NCI-H748 (cell line): Measurements from ENCODE around the gene MAML2.

ENCODE experiments used
- DNase-seq: peaks from one replicate; lab custom pipeline; 2025; ENCODE audit not compliant: unreplicated experiment; lab: John Stamatoyannopoulos, UW

MAML2 gene

DNA sequence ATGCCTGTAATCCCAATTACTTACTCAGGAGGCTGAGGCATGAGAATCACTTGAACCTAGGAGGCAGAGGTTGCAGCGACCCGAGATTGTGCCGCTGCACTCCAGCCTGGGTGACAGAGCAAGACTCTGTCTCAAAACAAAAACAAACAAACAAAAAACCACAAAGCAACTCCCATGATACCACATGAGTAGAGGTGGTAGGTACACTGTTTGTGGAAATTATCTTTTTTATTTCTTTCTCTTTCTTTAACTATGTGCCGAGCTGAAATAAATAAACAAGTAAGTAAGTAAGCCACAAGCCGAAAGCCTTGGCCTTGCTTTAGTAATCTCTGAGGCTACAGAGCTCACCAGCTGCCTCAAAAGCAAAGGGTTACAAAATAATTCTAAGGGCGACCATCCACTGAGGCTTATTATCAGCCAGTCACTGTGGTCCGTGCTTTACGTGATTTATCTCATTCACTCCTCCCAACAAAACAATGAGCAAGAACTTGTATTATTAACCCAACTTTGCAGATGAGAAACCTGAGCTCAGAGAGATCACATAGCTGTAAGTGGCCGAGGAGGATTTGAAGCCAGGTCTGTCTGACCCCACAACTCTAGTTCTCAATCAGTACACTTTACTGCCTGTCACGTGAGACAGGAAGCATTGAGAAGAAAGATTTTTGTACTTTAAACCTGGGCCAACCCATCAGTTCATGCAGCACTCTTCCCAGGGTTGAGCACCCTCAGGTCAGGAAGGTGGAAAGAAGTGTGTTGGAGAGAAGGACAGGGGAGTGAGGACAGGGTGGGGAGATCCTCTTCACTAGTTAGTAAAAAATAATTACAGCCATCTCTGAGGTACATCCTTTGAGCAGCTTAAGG lies 349.3 kb downstream of the MAML2 start:
- DNase-seq, result no peak

DNA sequence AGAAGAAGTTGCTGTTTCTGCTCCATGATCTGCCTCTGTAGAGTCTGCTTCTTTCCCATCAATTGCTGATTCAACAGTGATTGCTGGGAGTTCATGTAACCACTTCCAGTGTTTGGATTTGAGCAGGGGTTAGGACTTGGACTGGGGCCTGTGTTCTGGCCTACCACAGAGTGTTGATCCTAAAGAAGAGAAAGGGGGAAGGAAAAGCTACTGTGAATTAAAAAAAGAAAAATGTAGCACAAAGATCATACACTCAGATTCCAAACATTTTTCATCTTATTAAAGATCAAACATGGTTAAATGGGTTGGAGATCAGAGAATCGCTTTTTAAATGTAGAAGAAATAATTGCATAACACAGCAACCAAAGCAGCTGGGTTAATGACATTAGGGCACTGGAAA lies 351.4 kb downstream of the MAML2 start:
- no peak for DNase-seq

DNA sequence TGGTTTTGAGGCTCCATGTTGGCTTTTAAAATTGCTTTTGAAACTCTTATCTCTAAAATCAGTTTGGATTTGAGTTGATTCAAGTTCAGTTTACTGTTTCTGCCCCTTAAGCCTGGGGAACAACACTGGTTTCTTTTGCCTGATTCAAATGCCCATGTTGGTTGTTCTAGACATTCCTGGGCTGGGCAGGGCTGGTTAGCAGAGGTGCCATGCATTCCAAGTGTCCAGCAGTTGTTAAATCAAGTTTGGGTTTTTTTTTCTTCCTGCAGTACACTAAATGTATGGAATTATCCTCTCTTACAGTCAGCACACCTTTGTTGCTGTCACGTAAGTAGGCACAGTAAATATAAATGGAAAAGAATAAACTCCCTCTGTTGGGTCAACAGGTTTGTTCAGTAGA lies 351.9 kb downstream of the MAML2 start:
- no peak for DNase-seq

DNA sequence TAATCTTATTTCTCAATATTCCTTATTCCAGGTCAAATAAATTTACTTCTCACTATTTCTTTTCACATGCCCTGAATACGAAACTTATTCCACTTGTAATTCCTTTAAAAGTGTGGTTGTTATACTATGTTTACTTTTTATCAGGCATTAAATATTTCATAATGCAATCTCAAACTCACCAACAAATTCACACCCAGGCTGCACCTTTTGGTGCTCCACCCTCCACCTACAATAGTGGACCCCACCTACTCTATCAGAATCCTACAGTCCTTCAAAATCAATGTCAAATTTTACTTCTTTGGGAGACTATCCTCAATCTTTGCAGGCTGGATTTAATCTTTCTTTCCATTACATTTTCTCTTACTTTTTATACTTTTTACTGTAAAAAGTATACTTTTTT lies 353.2 kb downstream of the MAML2 start:
- DNase-seq, result no peak

DNA sequence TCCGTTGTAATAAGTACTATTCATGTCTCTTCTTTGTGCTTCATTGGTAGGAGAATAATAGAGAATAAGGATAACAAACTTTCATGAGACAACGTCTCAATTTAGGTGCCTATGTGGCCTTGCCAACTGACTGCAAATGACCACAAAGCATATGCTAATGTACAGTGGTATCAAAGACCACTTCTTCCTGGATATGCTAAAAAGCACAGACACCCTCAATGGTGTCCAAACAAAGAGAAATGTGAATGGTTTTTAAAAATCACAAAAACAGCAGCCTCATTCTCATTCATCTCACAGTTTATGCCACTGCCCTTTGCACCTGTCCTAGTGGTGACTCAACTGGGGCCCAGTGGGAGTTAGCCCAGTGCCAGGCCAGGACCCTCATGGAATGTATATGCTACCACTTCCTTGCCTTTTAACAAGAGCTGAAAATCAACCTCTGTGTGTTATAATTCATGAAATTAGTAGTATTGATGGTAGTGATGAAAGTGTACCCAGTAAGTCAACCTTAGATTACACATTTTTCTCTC lies 353.9 kb downstream of the MAML2 start:
- DNase-seq, result no peak

DNA sequence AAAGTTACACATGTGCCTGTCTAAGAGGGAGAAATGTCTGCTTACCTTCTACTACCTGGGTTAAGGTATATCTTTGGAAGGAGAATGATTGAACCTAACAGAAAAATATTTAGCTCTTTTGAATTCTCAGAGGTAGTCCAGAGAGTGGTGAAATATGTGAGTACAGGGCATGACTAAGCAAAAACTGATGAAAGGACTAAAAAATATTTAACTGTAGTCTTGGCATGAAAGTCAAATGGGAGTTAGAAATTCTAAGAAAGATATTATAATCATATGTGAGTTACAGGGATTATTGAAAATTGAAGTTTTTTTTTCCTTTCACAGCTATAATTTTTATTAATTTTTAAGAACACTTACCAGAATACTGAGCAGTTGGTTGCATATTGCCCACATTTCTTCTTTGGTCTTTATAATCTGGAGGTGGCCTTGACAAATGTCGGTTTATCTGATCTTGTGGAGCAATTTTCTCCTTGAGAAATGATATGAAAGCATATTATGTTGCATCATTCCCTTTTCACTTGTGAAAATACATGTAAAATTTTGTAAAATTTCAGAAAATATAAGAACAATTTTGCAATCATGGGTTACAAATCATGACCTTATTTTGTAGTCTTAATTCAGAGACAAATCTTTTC lies 357.7 kb downstream of the MAML2 start:
- DNase-seq, result no peak

DNA sequence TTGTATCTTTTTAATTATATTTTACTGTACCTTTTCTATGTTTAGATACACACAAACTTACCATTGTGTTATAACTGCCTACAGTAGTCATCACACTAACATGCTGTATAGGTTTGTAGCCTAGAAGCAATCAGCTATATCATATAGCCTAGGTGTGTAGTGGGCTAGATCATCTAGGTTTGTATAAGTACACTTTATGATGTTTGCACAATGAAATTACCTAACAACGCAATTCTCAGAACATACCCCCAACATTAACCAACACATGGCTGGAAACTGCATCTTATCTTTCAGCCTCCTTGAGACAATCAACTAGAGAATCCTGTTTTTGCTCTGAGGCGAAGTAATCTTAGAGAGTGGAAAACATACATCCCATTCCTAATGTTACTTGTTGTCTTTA lies 358.9 kb downstream of the MAML2 start:
- no peak for DNase-seq

DNA sequence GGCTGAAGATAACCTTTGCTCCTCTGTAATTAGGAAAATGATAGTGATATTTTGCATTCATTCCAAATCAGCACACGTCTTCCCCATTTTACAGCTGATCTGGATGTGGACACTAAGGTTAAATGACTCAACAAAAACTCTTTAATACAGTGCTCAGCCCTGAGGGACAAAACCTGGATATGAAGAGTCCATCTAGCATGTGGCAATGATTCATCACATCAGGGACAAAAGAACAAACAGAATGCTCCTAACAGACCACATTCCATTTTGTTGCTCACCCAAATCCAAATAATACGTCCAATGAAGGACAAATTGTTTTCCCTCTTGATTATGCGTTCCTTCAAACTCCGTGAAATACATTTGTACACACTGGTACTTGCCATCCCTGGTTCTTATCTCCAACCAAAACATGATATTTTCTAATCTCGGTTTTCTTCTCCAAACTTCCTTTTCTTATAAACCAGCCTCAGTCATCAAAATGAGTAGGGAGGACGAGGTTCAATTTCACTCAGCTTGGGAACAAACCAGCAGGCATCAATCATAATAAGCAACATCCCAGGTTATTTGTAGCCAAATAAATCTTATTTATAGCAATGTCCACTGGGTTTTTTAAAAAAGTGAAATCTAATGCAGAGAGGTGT lies 365.3 kb downstream of the MAML2 start:
- DNase-seq, result no peak

DNA sequence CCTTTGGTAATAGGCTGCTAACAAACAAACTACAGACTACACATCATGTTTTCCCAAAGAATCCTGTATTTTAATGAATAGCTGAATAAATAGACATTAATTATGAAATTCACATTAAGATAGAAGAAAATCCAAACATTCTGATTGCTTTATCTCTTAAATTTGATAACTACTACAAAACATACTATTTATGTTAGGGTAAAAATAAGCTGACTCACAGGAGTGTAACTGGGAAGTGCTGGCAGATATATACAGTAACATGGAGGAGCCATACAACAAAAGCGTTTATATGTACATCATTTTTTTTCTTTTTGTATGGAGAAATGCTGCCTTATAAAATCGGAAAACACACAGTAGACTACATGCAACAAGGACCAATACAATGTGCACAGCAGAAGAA lies 366.4 kb downstream of the MAML2 start:
- DNase-seq, result no peak

DNA sequence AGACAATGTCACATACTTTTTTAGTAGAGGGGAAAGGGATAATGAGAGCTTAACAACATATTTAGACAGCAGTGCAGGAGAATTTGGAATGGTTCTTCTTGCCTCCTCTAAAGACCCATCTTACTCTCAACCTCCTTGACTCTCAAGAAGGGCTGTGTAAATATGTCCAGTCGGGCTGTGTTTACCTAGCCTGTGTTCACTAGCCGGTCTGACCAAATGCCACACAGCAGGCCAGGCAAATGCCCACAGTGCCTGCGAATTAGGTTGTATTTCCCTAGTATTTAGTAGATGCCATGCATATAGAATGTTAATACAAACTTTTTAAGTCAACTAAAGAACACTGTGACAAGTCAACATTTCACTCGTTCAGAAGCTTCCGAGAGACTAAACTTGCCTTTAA lies 367.7 kb downstream of the MAML2 start:
- no peak for DNase-seq

DNA sequence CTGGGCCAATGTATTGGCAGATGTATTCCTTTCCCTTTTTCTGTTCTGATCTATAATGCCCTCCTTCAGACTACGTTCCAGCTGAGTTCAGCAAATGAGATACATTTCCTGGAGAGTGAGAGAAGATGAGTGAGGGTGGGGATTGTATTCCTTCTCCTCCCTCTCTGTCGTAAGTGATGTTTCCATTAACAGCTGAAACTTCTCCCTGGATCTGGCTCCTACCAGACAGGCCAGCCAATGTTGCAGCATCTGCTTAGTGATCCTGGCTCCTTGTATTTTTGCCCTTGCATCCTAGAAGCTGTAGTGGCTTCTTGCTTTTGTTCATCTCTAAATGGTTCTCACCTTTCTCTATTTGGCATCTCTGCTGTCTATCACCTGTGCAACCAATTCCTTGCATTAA lies 370.9 kb downstream of the MAML2 start:
- no peak for DNase-seq

DNA sequence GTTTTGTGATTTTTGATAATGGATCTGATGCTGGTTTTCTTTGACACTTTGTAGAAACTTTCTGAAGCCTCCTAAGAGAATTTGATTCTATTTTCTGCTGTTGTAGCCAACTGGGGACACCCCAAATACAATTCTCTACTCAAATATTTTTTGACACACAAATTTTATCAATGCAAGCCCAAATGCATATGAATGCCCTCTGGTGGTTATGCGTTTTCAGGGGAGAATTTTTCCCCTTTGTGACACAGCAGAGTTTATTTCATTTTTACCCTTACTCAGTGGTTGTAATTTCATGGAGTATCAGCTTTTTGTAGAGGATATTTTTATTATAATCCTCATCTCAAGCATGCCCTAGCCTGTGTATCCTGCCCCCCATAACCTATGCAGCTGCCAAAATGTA lies 374.4 kb downstream of the MAML2 start:
- no peak for DNase-seq

DNA sequence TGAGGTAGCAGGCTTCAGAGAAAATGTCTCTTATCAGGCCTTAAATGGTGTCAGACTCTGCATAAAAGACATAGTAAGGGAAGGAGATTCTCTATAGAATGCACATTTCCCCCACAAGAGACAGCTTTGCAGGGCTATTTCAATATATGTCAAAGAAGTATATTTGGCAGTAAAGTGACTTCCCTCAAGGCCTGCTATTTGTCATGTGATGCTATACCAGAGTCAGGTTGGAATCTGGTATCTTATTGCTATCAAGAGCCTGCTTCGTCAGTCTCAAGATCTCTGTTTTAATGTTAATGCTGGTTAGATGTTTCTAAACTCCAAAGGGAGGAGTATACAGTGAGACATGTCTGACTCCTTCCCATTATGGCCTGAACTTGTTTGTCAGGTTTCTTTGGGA lies 378.7 kb downstream of the MAML2 start:
- DNase-seq, result no peak

DNA sequence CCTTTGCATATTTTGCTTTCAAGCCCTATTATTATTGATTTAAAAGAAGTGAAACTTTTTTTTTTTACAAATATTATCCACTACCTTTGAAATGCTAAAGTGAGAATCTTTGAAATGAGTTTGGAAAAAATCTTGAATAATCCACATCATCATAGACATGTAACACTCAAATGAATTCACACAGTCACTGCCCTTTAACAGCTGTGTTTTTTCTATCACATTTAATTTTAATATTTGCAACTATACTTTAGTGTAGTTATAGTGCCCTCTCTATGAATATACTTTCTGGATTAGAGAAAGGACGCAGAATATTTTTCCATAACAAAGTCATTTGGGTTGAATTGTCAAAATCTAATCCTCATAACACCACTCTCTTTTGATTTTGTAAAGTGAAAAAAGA lies 381.2 kb downstream of the MAML2 start:
- no peak for DNase-seq

DNA sequence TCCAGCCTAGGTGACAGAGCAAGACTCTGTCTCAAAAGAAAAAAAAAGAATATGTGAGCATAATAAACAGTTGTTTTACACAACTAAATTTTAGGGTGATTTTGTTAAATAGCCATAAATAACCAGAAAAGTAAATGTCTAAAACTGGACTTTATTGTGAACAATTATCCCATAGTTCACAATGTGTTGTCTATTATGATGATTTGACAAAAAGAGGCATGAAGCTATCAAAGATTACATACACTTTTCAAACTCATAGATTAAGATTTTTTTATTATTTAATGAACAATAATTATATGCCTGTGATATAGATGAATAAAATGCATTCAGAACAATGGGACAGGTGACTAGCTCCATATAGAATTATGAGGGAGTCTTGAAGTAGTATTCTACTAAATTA lies 392.1 kb downstream of the MAML2 start:
- no peak for DNase-seq

DNA sequence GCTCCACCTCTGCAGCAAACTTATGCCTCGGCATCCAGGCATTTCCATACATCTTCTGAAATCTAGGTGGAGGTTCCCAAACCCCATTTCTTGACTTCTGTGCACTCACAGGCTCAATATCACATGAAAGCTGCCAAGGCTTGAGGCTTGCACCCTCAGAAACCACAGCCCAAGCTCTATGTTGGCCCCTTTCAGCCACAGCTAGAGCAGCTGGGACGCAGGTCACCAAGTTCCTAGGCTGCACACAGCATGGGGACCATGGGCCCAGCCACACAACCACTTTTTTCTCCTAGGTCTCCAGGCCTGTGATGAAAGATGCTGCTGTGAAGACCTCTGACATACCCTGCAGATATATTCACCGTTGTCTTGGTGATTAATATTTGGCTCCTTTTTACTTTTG lies 394.4 kb downstream of the MAML2 start:
- DNase-seq, result no peak

DNA sequence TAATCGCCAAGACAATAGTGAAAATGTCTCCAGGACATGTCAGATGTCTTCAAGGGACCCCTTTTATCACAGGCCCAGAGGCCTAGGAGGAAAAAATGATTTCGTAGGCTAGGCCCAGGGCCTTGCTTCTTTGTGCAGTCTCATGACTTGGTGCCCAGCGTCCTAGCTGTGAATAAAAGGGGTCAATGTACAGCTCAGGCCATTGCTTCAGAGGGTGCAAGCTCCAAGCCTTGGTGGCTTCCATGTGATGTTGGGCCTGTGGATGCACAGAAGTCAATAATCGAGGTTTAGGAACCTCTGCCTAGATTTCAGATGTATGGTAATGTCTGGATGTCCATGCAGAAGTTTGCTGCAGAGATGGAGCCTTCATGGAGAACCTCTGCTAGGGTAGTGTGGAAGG lies 398.4 kb downstream of the MAML2 start:
- no peak for DNase-seq

DNA sequence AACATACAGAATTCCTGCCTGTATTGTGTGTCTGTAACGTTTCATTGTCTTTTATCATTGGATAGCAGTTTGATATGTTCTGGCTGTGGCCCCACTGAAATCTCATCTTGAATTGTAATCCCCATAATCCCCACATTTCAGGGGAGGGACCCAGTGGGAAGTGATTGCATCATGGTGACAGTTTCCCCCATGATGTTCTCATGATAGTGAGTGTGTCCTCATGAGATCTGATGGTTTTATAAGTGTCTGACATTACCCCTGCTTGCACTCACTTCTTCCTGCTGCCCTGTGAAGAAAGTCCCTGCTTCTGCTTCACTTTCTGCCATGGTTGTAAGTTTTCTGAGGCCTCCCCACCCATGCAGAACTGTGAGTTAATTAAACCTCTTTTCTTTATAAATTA lies 399.4 kb downstream of the MAML2 start:
- DNase-seq, result no peak

DNA sequence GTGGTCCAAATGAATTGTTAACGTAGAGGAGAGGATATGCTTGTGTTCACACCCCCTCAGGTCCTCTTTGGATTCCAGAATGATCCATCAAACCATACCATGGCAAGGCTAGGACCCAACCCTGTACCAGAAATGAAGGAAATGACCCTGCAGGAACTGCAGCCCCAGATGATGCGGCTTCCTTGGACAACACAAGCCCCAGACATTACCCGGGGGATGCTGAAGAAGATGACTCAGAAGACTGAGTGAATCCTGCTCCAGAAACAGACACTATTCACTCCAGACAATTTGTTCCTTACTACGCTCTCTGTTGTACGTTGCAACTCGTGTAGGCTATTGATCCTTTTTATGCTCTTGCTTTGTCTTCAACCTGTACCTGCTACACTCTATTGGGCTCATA lies 403.9 kb downstream of the MAML2 start:
- no peak for DNase-seq

DNA sequence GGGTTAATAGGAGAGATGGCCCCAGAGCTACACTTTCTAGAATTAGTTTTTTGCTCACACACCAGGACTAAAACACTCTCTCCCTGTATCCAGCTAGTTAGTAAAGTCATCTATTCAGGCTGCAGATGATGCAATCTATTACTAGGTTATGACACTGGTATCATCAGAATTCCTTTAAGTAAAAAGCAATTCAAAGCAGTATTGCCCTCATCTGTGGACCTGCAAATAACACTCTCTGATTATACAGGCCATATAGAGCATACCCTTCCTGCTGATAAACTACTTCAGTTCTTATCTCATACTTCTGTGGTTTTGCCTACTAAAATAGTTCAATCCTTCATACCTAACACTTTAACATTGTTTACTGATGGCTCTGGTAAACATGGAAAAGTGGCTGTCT lies 405.6 kb downstream of the MAML2 start:
- no peak for DNase-seq

DNA sequence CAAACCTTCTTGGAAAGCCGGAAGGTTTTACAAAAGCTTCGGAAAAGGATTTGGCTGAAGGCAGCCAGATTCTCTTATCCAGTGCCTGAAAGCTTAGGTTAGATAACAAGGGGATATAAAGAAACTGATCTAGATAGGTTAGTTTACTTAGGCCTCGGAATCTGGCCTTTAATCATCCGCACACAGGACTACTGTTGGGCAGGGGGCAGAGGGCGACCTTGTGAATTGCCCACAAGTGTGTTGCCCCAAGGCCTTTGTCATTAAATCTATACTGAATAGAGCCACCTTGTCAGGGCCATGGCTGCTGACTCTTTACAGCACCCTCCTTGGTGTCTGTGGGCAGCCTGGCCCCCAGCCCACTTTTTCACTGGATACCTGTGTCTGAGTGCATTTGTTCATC lies 409.4 kb downstream of the MAML2 start:
- DNase-seq, result no peak

DNA sequence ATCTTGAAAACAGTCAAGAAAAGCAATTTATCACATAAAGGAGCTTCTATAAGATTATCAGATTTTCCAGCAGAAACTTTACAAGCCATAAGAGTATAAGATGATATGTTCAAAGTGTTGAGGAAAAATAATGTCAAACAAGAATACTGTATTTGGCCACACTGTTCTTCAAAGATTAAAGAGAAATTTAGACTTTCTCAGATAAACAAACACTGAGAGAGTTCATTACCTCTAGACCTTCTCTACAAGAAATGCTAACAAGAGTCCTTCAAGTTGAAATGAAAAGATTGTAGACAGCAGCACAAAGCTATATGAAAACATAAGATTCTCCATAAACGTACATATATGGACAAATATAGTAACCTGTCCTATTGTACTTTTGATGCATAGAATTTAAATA lies 411.1 kb downstream of the MAML2 start:
- DNase-seq, result no peak
